ENCODE measurements around the gene CREB5.

GRCh38 chr7:28418966-28419365 lies 6.6 kb downstream of the CREB5 start:
- no peak for TF ChIP-seq POLR2A (IDR thresholded peaks at IDR 0.05)
- TF ChIP-seq CTCF (IDR thresholded peaks at IDR 0.05) = no peak
- TF ChIP-seq EP300 (IDR thresholded peaks at IDR 0.05) = no peak

Measured in ovary (tissue), 3 donors.